Endothelial cell of umbilical vein (primary cell): ENCODE results near the gene TMEM135. TPM values are rescaled to one million over a fixed set of nuclear protein-coding genes. Genes with fewer than 3 reads are reported as not detected.

ENCODE experiments used
- BruUV-seq: library from RNA; stranded (reverse); fragments of 400-500 nt; replicated peaks from 2 replicates; lab custom pipeline; 2021; lab: Mats Ljungman, UMichigan
- CTCF ChIA-PET: fragments of 300-600, 350-600 bp; sonication (Branson Sonifier 250); formaldehyde crosslinking; loops from one replicate; lab custom pipeline; 2021; ENCODE audit warnings: antibody characterized with exemption, inconsistent platforms; lab: Charles Lee
- POLR2A ChIA-PET: fragments of 300-600, 350-600 bp; sonication (Branson Sonifier 250); formaldehyde crosslinking; loops from one replicate; lab custom pipeline; 2021; ENCODE audit warnings: antibody characterized with exemption, inconsistent platforms; lab: Charles Lee
- DNase-seq: peaks from one replicate; pipeline ENCODE4 v3.0.0-alpha.2; 2011; ENCODE audit warnings: low read depth, low spot score
- FAIRE-seq: peaks from 2 replicates; lab custom pipeline; 2011; peaks lifted over from hg19 to GRCh38; lab: Jason Lieb, UNC
- H2AFZ ChIP-seq: 2 replicates; pipeline ENCODE4 v1.6.0; 2012; ENCODE audit warnings: low read depth, low read length, control low read depth, inconsistent platforms
- H3K27ac ChIP-seq: 2 replicates; pipeline ENCODE4 v1.5.1; 2011; ENCODE audit warnings: low read depth, mild to moderate bottlenecking, control low read depth, low read length, moderate library complexity; ENCODE audit not compliant: insufficient read depth
- H3K27me3 ChIP-seq, 2 experiments: 2 replicates each; pipeline versions ENCODE4 v1.6.0 to v1.6.1; 2011; ENCODE audit warnings: low read length in 2 of 2, mixed read lengths in 1 of 2; ENCODE audit not compliant: control insufficient read depth in 2 of 2, insufficient read depth in 2 of 2
- H3K36me3 ChIP-seq, 2 experiments: 2 replicates in 1 of 2; 3 replicates in 1 of 2; pipeline ENCODE4 v1.5.1; 2011; ENCODE audit warnings: low read length in 2 of 2, mild to moderate bottlenecking in 1 of 2, moderate library complexity in 1 of 2; ENCODE audit not compliant: control insufficient read depth in 2 of 2, insufficient read depth in 2 of 2; ENCODE audit errors: extremely low read depth in 1 of 2
- H3K4me1 ChIP-seq: 3 replicates; pipeline ENCODE4 v1.5.1; 2011; ENCODE audit warnings: mild to moderate bottlenecking, low read length; ENCODE audit not compliant: control insufficient read depth, insufficient read depth; ENCODE audit errors: extremely low read depth
- H3K4me2 ChIP-seq: 2 replicates; pipeline ENCODE4 v1.6.1; 2011; ENCODE audit warnings: low read length, control low read depth, mixed read lengths; ENCODE audit not compliant: insufficient read depth
- H3K4me3 ChIP-seq, 3 experiments: fragments of 200-600 bp in 1 of 3; sonication (generic), shearing (Covaris generic) in 1 of 3; replicated peaks in 1 of 3; 2 replicates each; pipeline ENCODE4 v1.5.1; 2011 to 2016; ENCODE audit warnings: control low read depth in 3 of 3, low read length in 3 of 3, mild to moderate bottlenecking in 2 of 3, inconsistent platforms in 1 of 3, low read depth in 1 of 3, moderate library complexity in 1 of 3; ENCODE audit not compliant: insufficient read depth in 1 of 3
- H3K79me2 ChIP-seq: 2 replicates; pipeline ENCODE4 v1.6.0; 2012; ENCODE audit warnings: low read length, inconsistent platforms; ENCODE audit not compliant: control insufficient read depth, insufficient read depth
- H3K9ac ChIP-seq: replicated peaks from 2 replicates; pipeline ENCODE3; 2011; ENCODE audit warnings: low read length, control low read depth; ENCODE audit not compliant: insufficient read depth; ENCODE audit errors: extremely low read depth
- H3K9me1 ChIP-seq: replicated peaks from 3 replicates; pipeline ENCODE4 v1.6.0; 2011; ENCODE audit warnings: mild to moderate bottlenecking, low read length; ENCODE audit not compliant: control insufficient read depth, insufficient read depth; ENCODE audit errors: extremely low read depth
- H3K9me3 ChIP-seq: replicated peaks from 2 replicates; pipeline ENCODE4 v1.5.1; 2012; ENCODE audit warnings: low read length, inconsistent platforms; ENCODE audit not compliant: control insufficient read depth, insufficient read depth
- H4K20me1 ChIP-seq: replicated peaks from 2 replicates; pipeline ENCODE3; 2011; ENCODE audit warnings: mild to moderate bottlenecking, low read length; ENCODE audit not compliant: control insufficient read depth, insufficient read depth; ENCODE audit errors: extremely low read depth
- EZH2 ChIP-seq: IDR thresholded peaks from 2 replicates; pipeline ENCODE4 v1.6.1; 2012; ENCODE audit warnings: borderline replicate concordance, low read depth, mild to moderate bottlenecking, moderate library complexity, low read length, inconsistent platforms; ENCODE audit not compliant: severe bottlenecking
- FOS ChIP-seq: IDR thresholded peaks from 2 replicates; pipeline ENCODE4 v1.6.1; 2011; ENCODE audit warnings: mild to moderate bottlenecking, low read length, moderate library complexity, borderline replicate concordance; ENCODE audit not compliant: insufficient read depth
- GATA2 ChIP-seq: IDR thresholded peaks from 2 replicates; pipeline ENCODE4 v1.7.0; 2011; ENCODE audit warnings: low read depth, mild to moderate bottlenecking, moderate library complexity, mixed read lengths, low read length; ENCODE audit not compliant: insufficient read length, insufficient read depth
- POLR2A ChIP-seq: IDR thresholded peaks from 2 replicates; pipeline ENCODE4 v1.6.1; 2012; ENCODE audit warnings: low read depth, mild to moderate bottlenecking, control low read depth, low read length
- POLR2AphosphoS5 ChIP-seq: IDR thresholded peaks from 2 replicates; pipeline ENCODE4 v1.6.1; 2012; ENCODE audit warnings: low read depth, mild to moderate bottlenecking, control low read depth, low read length, moderate library complexity; ENCODE audit not compliant: insufficient read depth
- dilution Hi-C: fragments of 300-500 bp; cut with MboI; formaldehyde crosslinking; loops from one replicate; pipeline ENCODE4 v1.15.0; 2019; ENCODE audit warnings: low sequenced_read_pairs; ENCODE audit not compliant: extremely low pct_ligation_motif_present
- intact Hi-C: fragments of 100-400 bp; cut with micrococcal nuclease; formaldehyde crosslinking; loops from one replicate; pipeline ENCODE4 v1.10.0; 2022
- polyA plus RNA-seq, 4 experiments: library from polyadenylated mRNA; depleted of rRNA in 3 of 4; stranded (reverse) in 3 of 4; unstranded in 1 of 4; fragments of >200 nt; gene quantifications; 2 replicates each; pipeline versions ENCODE4 v1.2.1 to v1.2.3, GENCODE V29; 2011 to 2012; ENCODE audit warnings: missing spikeins in 1 of 4
- total RNA-seq: library from RNA; stranded (reverse); gene quantifications from 2 replicates; pipeline ENCODE4 v1.2.3, GENCODE V29; 2021
- TF ChIP-seq, protein P1 (sequence below): IDR thresholded peaks from 2 replicates; pipeline ENCODE4 v1.6.1; 2011; ENCODE audit not compliant: insufficient read depth, insufficient read length
- TF ChIP-seq, protein P2 (sequence below), 2 donors: IDR thresholded peaks; 1 replicate in 1 of 2; 2 replicates in 1 of 2; pipeline ENCODE4 v1.5.1; 2011; ENCODE audit warnings: low read length in 2 of 2, mild to moderate bottlenecking in 2 of 2, moderate library complexity in 2 of 2, control low read depth in 1 of 2, inconsistent platforms in 1 of 2, low read depth in 1 of 2; ENCODE audit not compliant: insufficient read depth in 1 of 2; ENCODE audit errors: extremely low read depth in 1 of 2

TMEM135 gene
- total and polyA plus RNA-seq, 2 donors (not counting 3 experiments of a cell fraction or from before 2014, with no cell fraction given), result 12.3 to 33.2 TPM

DNA sequence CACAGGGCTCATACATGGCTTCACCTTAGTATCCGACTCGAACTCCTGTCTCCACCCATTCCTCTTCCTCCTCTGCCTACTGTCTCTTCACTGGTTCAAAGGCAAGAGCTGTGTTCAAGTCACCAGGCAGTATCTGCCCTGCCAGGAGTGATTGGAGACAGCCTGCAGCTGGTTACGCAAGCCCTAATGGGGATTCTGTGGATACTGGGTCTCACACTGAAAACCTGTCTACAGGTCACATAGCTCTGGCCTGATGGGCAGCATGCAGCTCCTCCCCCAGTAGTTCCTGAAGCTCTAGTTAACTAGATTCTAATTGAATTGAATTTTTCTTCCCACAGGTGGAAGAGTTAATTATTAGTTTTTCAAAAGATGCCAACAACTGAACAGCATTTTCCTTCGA is 332.2 kb downstream of the TMEM135 start:
- peak overlapping the region; percentile 94 for H3K27ac ChIP-seq
- TF ChIP-seq GATA2, result no peak
- TF ChIP-seq POLR2A, result no peak
- TF ChIP-seq, protein P1, sequence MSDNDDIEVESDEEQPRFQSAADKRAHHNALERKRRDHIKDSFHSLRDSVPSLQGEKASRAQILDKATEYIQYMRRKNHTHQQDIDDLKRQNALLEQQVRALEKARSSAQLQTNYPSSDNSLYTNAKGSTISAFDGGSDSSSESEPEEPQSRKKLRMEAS, result no peak
- no peak for TF ChIP-seq POLR2AphosphoS5
- TF ChIP-seq FOS, result no peak
- no peak for TF ChIP-seq EZH2
- TF ChIP-seq, protein P2, sequence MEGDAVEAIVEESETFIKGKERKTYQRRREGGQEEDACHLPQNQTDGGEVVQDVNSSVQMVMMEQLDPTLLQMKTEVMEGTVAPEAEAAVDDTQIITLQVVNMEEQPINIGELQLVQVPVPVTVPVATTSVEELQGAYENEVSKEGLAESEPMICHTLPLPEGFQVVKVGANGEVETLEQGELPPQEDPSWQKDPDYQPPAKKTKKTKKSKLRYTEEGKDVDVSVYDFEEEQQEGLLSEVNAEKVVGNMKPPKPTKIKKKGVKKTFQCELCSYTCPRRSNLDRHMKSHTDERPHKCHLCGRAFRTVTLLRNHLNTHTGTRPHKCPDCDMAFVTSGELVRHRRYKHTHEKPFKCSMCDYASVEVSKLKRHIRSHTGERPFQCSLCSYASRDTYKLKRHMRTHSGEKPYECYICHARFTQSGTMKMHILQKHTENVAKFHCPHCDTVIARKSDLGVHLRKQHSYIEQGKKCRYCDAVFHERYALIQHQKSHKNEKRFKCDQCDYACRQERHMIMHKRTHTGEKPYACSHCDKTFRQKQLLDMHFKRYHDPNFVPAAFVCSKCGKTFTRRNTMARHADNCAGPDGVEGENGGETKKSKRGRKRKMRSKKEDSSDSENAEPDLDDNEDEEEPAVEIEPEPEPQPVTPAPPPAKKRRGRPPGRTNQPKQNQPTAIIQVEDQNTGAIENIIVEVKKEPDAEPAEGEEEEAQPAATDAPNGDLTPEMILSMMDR (IDR thresholded peaks at IDR 0.05; ENCODE audit: extremely low read depth in 1 of 2, insufficient read depth in 1 of 2, low read depth in 1 of 2, low read length in 2 of 2), result no peak
- DNase-seq (no peak), FAIRE-seq (no peak)
- no peak overlapping the region for H3K4me3 ChIP-seq
- H3K27me3 ChIP-seq, result no peaks in the 10 kb centered on the region
- peak overlapping the region; percentile 72 for H2AFZ ChIP-seq
- H3K4me1 ChIP-seq, result peaks cover 47% of the 10 kb centered on the region
- H4K20me1 ChIP-seq, result no peaks in the 10 kb centered on the region
- no peaks in the 10 kb centered on the region for H3K36me3 ChIP-seq
- H3K9ac ChIP-seq, result no peak overlapping the region
- H3K9me3 ChIP-seq, result no peaks in the 10 kb centered on the region
- POLR2A ChIA-PET, result no interaction called here
- intact Hi-C loops (loop anchor here (1.0 to 5.0 kb wide), 3 partner anchors 17 to 433 kb away; no protein-coding TSS in a partner anchor), dilution Hi-C loops (no loop called here)
- no peaks in the 10 kb centered on the region for H3K9me1 ChIP-seq
- BruUV-seq, result no TSS peak
- H3K79me2 ChIP-seq, result no peaks in the 10 kb centered on the region
- CTCF ChIA-PET, result interaction anchor here (2.1 to 6.2 kb wide), 3 partner anchors 8 to 52 kb away, joined by 4 to 104 read pairs (median 53); no protein-coding TSS in a partner anchor
- no peak overlapping the region for H3K4me2 ChIP-seq
